GM12878 (cell line): ENCODE data around the gene MYBBP1A. TPM values are rescaled to one million over a fixed set of nuclear protein-coding genes. Genes with fewer than 3 reads are reported as not detected.

Experiments used
- ATAC-seq: fragments of 200-7000 bp; cut with Tn5 transposase; 3 replicates; pipeline ENCODE4 v1.9.1; 2020; ENCODE audit warnings: mild to moderate bottlenecking, moderate library complexity
- BruUV-seq: library from RNA; stranded (reverse); fragments of 400-500 nt; replicated peaks from 2 replicates; lab custom pipeline; 2021; lab: Mats Ljungman, UMichigan
- CTCF ChIA-PET: fragments of 300-600 bp; sonication (Branson Sonifier 250); formaldehyde crosslinking; extraction: SDS; loops from one replicate; lab custom pipeline; 2021; ENCODE audit warnings: inconsistent platforms; lab: Yijun Ruan, JAX
- POLR2A ChIA-PET: fragments of 350-600 bp; formaldehyde crosslinking; extraction: SDS; loops from one replicate; lab custom pipeline; 2021; ENCODE audit warnings: inconsistent platforms; lab: Charles Lee
- RAD21 ChIA-PET: fragments of 300-600 bp; sonication (Branson Sonifier 250); formaldehyde crosslinking; loops from one replicate; lab custom pipeline; 2023; ENCODE audit warnings: antibody characterized with exemption; ENCODE audit not compliant: unreplicated experiment; lab: Charles Lee
- SMC1A ChIA-PET: fragments of 300-600 bp; sonication (Branson Sonifier 250); formaldehyde crosslinking; loops from one replicate; lab custom pipeline; 2023; ENCODE audit not compliant: unreplicated experiment, uncharacterized antibody; lab: Charles Lee
- DNase-seq: peaks from one replicate; pipeline ENCODE4 v3.0.0-alpha.2; 2011; ENCODE audit warnings: low read depth, low spot score
- FAIRE-seq: peaks from 3 replicates; lab custom pipeline; 2011; peaks lifted over from hg19 to GRCh38; lab: Jason Lieb, UNC
- H2AFZ ChIP-seq: 2 replicates; pipeline ENCODE4 v1.6.0; 2011; ENCODE audit warnings: low read depth, low read length, control low read depth; ENCODE audit not compliant: control insufficient read depth
- H3K27ac ChIP-seq: 2 replicates; pipeline ENCODE4 v1.5.1; 2011; ENCODE audit warnings: control low read depth; ENCODE audit not compliant: control insufficient read depth, insufficient read depth
- H3K27me3 ChIP-seq, 2 experiments: replicated peaks in 1 of 2; 2 replicates each; pipeline versions ENCODE4 v1.6.0 to v1.6.1; 2011; ENCODE audit warnings: low read length in 1 of 2; ENCODE audit not compliant: control insufficient read depth in 2 of 2, insufficient read depth in 2 of 2
- H3K36me3 ChIP-seq, 2 experiments: 2 replicates each; pipeline ENCODE4 v1.5.1; 2011; ENCODE audit warnings: low read length in 1 of 2; ENCODE audit not compliant: control insufficient read depth in 2 of 2, insufficient read depth in 2 of 2
- H3K4me1 ChIP-seq: 2 replicates; pipeline ENCODE4 v1.6.1; 2011; ENCODE audit warnings: mild to moderate bottlenecking, low read length, moderate library complexity, mixed read lengths; ENCODE audit not compliant: control insufficient read depth, insufficient read depth
- H3K4me2 ChIP-seq: 2 replicates; pipeline ENCODE4 v1.6.0; 2011; ENCODE audit warnings: control low read depth; ENCODE audit not compliant: control insufficient read depth, insufficient read depth
- H3K4me3 ChIP-seq: fragments of 200-600 bp; sonication (generic); 2 replicates; pipeline ENCODE4 v1.5.1; 2016
- H3K79me2 ChIP-seq: 2 replicates; pipeline ENCODE4 v1.6.0; 2011; ENCODE audit warnings: low read length; ENCODE audit not compliant: control insufficient read depth, insufficient read depth
- H3K9ac ChIP-seq: 2 replicates; pipeline ENCODE4 v1.8.0; 2011; ENCODE audit warnings: low read length, control low read depth, mixed read lengths; ENCODE audit not compliant: control insufficient read depth, insufficient read depth
- H3K9me3 ChIP-seq: replicated peaks from 3 replicates; pipeline ENCODE4 v1.5.1; 2011; ENCODE audit warnings: mild to moderate bottlenecking, low read length; ENCODE audit not compliant: control insufficient read depth, insufficient read depth
- H4K20me1 ChIP-seq: 2 replicates; pipeline ENCODE4 v1.6.0; 2011; ENCODE audit not compliant: control insufficient read depth, insufficient read depth
- ATF3 ChIP-seq: IDR thresholded peaks from 2 replicates; pipeline ENCODE4 v1.6.1; 2011; ENCODE audit warnings: low read depth, mild to moderate bottlenecking, low read length, moderate library complexity, borderline replicate concordance; ENCODE audit errors: extremely low read depth
- BMI1 ChIP-seq: fragments of 450-650 bp; IDR thresholded peaks from 2 replicates; pipeline ENCODE4 v1.6.1; 2016; ENCODE audit warnings: mild to moderate bottlenecking, moderate library complexity, borderline replicate concordance
- HDGF ChIP-seq: fragments of 450-650 bp; IDR thresholded peaks from 2 replicates; pipeline ENCODE4 v1.6.1; 2016; ENCODE audit warnings: antibody characterized with exemption
- NFXL1 ChIP-seq: fragments of 450-650 bp; IDR thresholded peaks from 2 replicates; pipeline ENCODE4 v1.6.1; 2017; ENCODE audit warnings: antibody characterized with exemption, mild to moderate bottlenecking, borderline replicate concordance
- NR2C2 ChIP-seq: IDR thresholded peaks from 2 replicates; pipeline ENCODE4 v1.6.1; 2011; ENCODE audit warnings: borderline replicate concordance, low read depth; ENCODE audit not compliant: control insufficient read depth, insufficient read length
- PML ChIP-seq: IDR thresholded peaks from 2 replicates; pipeline ENCODE4 v1.6.1; 2012; ENCODE audit warnings: low read length, inconsistent platforms
- POU2F2 ChIP-seq: IDR thresholded peaks from 3 replicates; pipeline ENCODE4 v1.6.1; 2011; ENCODE audit warnings: low read depth, mild to moderate bottlenecking, low read length, borderline replicate concordance
- RFX5 ChIP-seq: IDR thresholded peaks from 2 replicates; pipeline ENCODE4 v1.6.1; 2011; ENCODE audit warnings: low read depth, low read length, improper control_type of control experiment
- SREBF2 ChIP-seq: IDR thresholded peaks from 2 replicates; pipeline ENCODE4 v1.6.1; 2012; ENCODE audit warnings: mild to moderate bottlenecking, low read length
- WRNIP1 ChIP-seq: IDR thresholded peaks from 2 replicates; pipeline ENCODE4 v1.6.1; 2011; ENCODE audit warnings: low read depth, low read length, improper control_type of control experiment, borderline replicate concordance
- YBX1 ChIP-seq: fragments of 450-650 bp; IDR thresholded peaks from 2 replicates; pipeline ENCODE4 v1.6.1; 2016; ENCODE audit warnings: antibody characterized with exemption
- ZBTB4 ChIP-seq: fragments of 450-650 bp; formaldehyde crosslinking; IDR thresholded peaks from 2 replicates; pipeline ENCODE4 v1.4.0; 2022; ENCODE audit warnings: mild to moderate bottlenecking, moderate library complexity
- ZBTB40 ChIP-seq: fragments of 450-650 bp; IDR thresholded peaks from 2 replicates; pipeline ENCODE4 v1.6.1; 2016; ENCODE audit warnings: mild to moderate bottlenecking, moderate library complexity, borderline replicate concordance
- ZNF622 ChIP-seq: fragments of 450-650 bp; IDR thresholded peaks from 2 replicates; pipeline ENCODE4 v1.6.1; 2017; ENCODE audit warnings: mild to moderate bottlenecking, inconsistent platforms
- WGBS: methylation state at CpG from one replicate; pipeline ENCODE4 v1.1.6; 2016; ENCODE audit warnings: low lambda C conversion rate; ENCODE audit not compliant: insufficient replicate concordance, insufficient coverage; ENCODE audit errors: missing lambda C conversion rate; 5-methylcytosine and 5-hydroxymethylcytosine counted together
- in situ Hi-C: fragments of 300-500 bp; cut with MboI; formaldehyde crosslinking; loops from 9 replicates; pipeline ENCODE4 v1.14.3; 2018; ENCODE audit warnings: mixed read lengths
- intact Hi-C: fragments of 100-400 bp; cut with micrococcal nuclease; formaldehyde crosslinking; loops from one replicate; pipeline ENCODE4 v1.14.2; 2022; ENCODE audit not compliant: unreplicated experiment
- polyA plus RNA-seq, 11 experiments: library from polyadenylated mRNA; depleted of rRNA in 4 of 11; unstranded in 6 of 11; stranded (reverse) in 5 of 11; fragments of >200 nt; fragmentation: Nextera tagmentation in 4 of 11; fragmentation: Illumina TruSeq in 1 of 11; extraction: Ambion mirVana in 4 of 11; extraction: Trizol in 1 of 11; gene quantifications; 1 replicate in 1 of 11; 2 replicates in 10 of 11; pipeline versions ENCODE4 v1.2.1 to v1.2.3, GENCODE V29; 2011 to 2016; ENCODE audit warnings: inconsistent platforms in 2 of 11, missing spikeins in 2 of 11, low read depth in 1 of 11
- total RNA-seq, 4 experiments: library from RNA; depleted of rRNA in 3 of 4; stranded (reverse); fragments of >200 nt in 3 of 4; fragmentation: Illumina TruSeq in 1 of 4; extraction: Trizol in 1 of 4; gene quantifications; 2 replicates each; pipeline versions ENCODE4 v1.2.1 to v1.2.3, GENCODE V29; 2013 to 2021

The MYBBP1A gene
- total and polyA plus RNA-seq, 10 of the 15 experiments (the other 5 are each of a cell fraction or from before 2014, with no cell fraction given) = 2.5 to 121 (median 71.6) TPM

- Histone ChIP-seq H4K20me1 (no peaks in the 10 kb centered on the region; the same call in none of the 2 replicates), H3K9me3 (no peaks in the 10 kb centered on the region), H3K79me2 (no peaks in the 10 kb centered on the region), H3K4me2 (no peak overlapping the region), H3K4me1 (no peaks in the 10 kb centered on the region), H3K27me3 (no peaks in the 10 kb centered on the region), H3K27ac (no peak overlapping the region), H3K4me3 (no peak overlapping the region), H3K9ac (no peak overlapping the region), H2AFZ (no peak overlapping the region), H3K36me3 (peaks cover 8 to 61% of the 10 kb centered on the region in 2 experiments; a peak in 3 of 4 replicates)
- ChIA-PET RAD21 (no interaction called here), CTCF (interaction anchor here (1.1 kb wide), 1 partner anchor 21 kb away, joined by 3 read pairs; no protein-coding TSS in a partner anchor), SMC1A (no interaction called here), POLR2A (interaction anchor here (0.6 kb wide), 1 partner anchor 42 kb away, joined by 3 read pairs; no protein-coding TSS in a partner anchor)
- DNase-seq = no peak
- ATAC-seq = no peak
- intact Hi-C loops = no loop called here
- BruUV-seq = no TSS peak
- 95% methylated on average over 26 of the region's 37 CpGs for WGBS
- in situ Hi-C loops = no loop called here
- no peak for FAIRE-seq
- TF ChIP-seq ZNF622 (no peak), NR2C2 (no peak), ZBTB40 (no peak), NFXL1 (no peak), ATF3 (no peak), PML (no peak), WRNIP1 (no peak), RFX5 (no peak), ZBTB4 (CRISPR knock-in tag) (no peak), BMI1 (no peak), SREBF2 (no peak), HDGF (no peak), POU2F2 (no peak), YBX1 (no peak)
Measured at GRCh38 chr17:4544135-4544950, 10.8 kb downstream of the MYBBP1A start.
